A673 (cell line): ENCODE results near the gene CHRNA3. TPM values are rescaled to one million over a fixed set of nuclear protein-coding genes. Genes with fewer than 3 reads are reported as not detected.
A peak's percentile ranks its signal among the peaks of the same experiment; 100 is the strongest.
"Not testable (repeated sequence)": the region's sequence is repeated elsewhere in the genome, so short reads cannot be mapped to it uniquely, and the experiment has no call there.

Source experiments
- BruUV-seq: library from RNA; stranded (reverse); fragments of 400-500 nt; replicated peaks from 2 replicates; lab custom pipeline; 2021; lab: Mats Ljungman, UMichigan
- CTCF ChIA-PET: fragments of 300-600 bp; sonication (Branson Sonifier 250); formaldehyde crosslinking; loops from one replicate; lab custom pipeline; 2022; ENCODE audit warnings: antibody characterized with exemption; lab: Charles Lee
- POLR2A ChIA-PET: fragments of 300-600 bp; sonication (Branson Sonifier 250); formaldehyde crosslinking; loops from one replicate; lab custom pipeline; 2022; ENCODE audit warnings: antibody characterized with exemption; ENCODE audit not compliant: low non-redundant PET; lab: Charles Lee
- DNase-seq: peaks from one replicate; pipeline ENCODE4 v3.0.0-alpha.2; 2015; ENCODE audit warnings: low spot score
- H3K27ac ChIP-seq: fragments of 200-600 bp; sonication (generic); 2 replicates; pipeline ENCODE4 v1.5.1; 2016; ENCODE audit warnings: mixed run types, low read depth, mild to moderate bottlenecking, mixed read lengths, antibody characterized with exemption, low read length; ENCODE audit not compliant: poor library complexity, severe bottlenecking
- H3K27me3 ChIP-seq: fragments of 200-600 bp; sonication (generic); replicated peaks from 2 replicates; pipeline ENCODE4 v1.6.1; 2017; ENCODE audit warnings: mixed run types, low read depth, mild to moderate bottlenecking, mixed read lengths, antibody characterized with exemption, low read length; ENCODE audit not compliant: insufficient read depth, poor library complexity
- H3K36me3 ChIP-seq: fragments of 200-600 bp; sonication (generic); 2 replicates; pipeline ENCODE4 v1.6.1; 2016; ENCODE audit warnings: mixed run types, mild to moderate bottlenecking, mixed read lengths, antibody characterized with exemption, low read length; ENCODE audit not compliant: insufficient read depth, poor library complexity, severe bottlenecking
- H3K4me1 ChIP-seq: fragments of 200-600 bp; sonication (generic); 2 replicates; pipeline ENCODE4 v1.6.1; 2017; ENCODE audit warnings: mixed run types, mild to moderate bottlenecking, mixed read lengths, antibody characterized with exemption, low read length; ENCODE audit not compliant: insufficient read depth, poor library complexity, severe bottlenecking
- H3K4me3 ChIP-seq: fragments of 200-600 bp; sonication (generic); 2 replicates; pipeline ENCODE4 v1.5.1; 2016; ENCODE audit warnings: low read depth, mixed run types, mild to moderate bottlenecking, mixed read lengths, low read length; ENCODE audit not compliant: poor library complexity, severe bottlenecking
- H3K9me3 ChIP-seq: fragments of 200-600 bp; sonication (generic); 2 replicates; pipeline ENCODE4 v1.6.1; 2016; ENCODE audit warnings: mixed run types, low read depth, mild to moderate bottlenecking, mixed read lengths, antibody characterized with exemption, low read length; ENCODE audit not compliant: poor library complexity, severe bottlenecking
- CTCF ChIP-seq: fragments of 300-800, 200-600 bp; sonication (generic); conservative IDR thresholded peaks from 2 replicates; pipeline ENCODE4 v1.5.1; 2017; ENCODE audit warnings: low read depth, mild to moderate bottlenecking, antibody characterized with exemption, low read length, moderate library complexity, mixed read lengths
- EZH2 ChIP-seq: fragments of 200-600 bp; sonication (generic); IDR thresholded peaks from 2 replicates; pipeline ENCODE4 v1.6.1; 2017; ENCODE audit warnings: borderline replicate concordance, low read depth, mild to moderate bottlenecking, mixed read lengths, antibody characterized with exemption, low read length; ENCODE audit not compliant: poor library complexity, severe bottlenecking
- intact Hi-C: fragments of 100-400 bp; cut with micrococcal nuclease; formaldehyde crosslinking; loops from one replicate; pipeline ENCODE4 v1.10.0; 2022; ENCODE audit not compliant: unreplicated experiment
- total RNA-seq: library from RNA; stranded (reverse); gene quantifications from 2 replicates; pipeline ENCODE4 v1.2.3, GENCODE V29; 2021

CHRNA3 gene
- total RNA-seq, 1 experiment from 2014 or later: not detected

GRCh38 chr15:78564743-78565096, 56.1 kb downstream of the CHRNA3 start:
- Histone ChIP-seq H3K36me3 (no peaks in the 10 kb centered on the region), H3K9me3 (no peaks in the 10 kb centered on the region), H3K27ac (no peak overlapping the region), H3K4me1 (peaks cover 12% of the 10 kb centered on the region), H3K4me3 (peak overlapping the region; percentile 68), H3K27me3 (no peaks in the 10 kb centered on the region)
- CTCF ChIA-PET: interaction anchor here (0.6 kb wide), 3 partner anchors 279 to 767 kb away, joined by 5 to 8 read pairs (median 5); no protein-coding TSS in a partner anchor
- DNase-seq: no peak
- intact Hi-C loops: loop anchor here (10.0 kb wide), 1 partner anchor 260 kb away; no protein-coding TSS in a partner anchor
- no peak for TF ChIP-seq EZH2
- no peak for TF ChIP-seq CTCF
- no TSS peak for BruUV-seq
- POLR2A ChIA-PET: interaction anchor here (0.6 kb wide), 1 partner anchor 236 kb away, joined by 5 read pairs; no protein-coding TSS in a partner anchor

GRCh38 chr15:78563092-78563491, 57.7 kb downstream of the CHRNA3 start:
- Histone ChIP-seq H3K4me3 (no peak overlapping the region), H3K36me3 (no peaks in the 10 kb centered on the region), H3K27ac (no peak overlapping the region), H3K9me3 (no peaks in the 10 kb centered on the region), H3K27me3 (no peaks in the 10 kb centered on the region), H3K4me1 (peaks cover 12% of the 10 kb centered on the region)
- ChIA-PET POLR2A (interaction anchor here (0.7 kb wide), 1 partner anchor 35 kb away, joined by 8 read pairs; no protein-coding TSS in a partner anchor), CTCF (no interaction called here)
- DNase-seq: no peak
- BruUV-seq: no TSS peak
- intact Hi-C loops: loop anchor here (10.0 kb wide), 1 partner anchor 258 kb away; no protein-coding TSS in a partner anchor
- TF ChIP-seq EZH2 (no peak), CTCF (no peak)

DNA sequence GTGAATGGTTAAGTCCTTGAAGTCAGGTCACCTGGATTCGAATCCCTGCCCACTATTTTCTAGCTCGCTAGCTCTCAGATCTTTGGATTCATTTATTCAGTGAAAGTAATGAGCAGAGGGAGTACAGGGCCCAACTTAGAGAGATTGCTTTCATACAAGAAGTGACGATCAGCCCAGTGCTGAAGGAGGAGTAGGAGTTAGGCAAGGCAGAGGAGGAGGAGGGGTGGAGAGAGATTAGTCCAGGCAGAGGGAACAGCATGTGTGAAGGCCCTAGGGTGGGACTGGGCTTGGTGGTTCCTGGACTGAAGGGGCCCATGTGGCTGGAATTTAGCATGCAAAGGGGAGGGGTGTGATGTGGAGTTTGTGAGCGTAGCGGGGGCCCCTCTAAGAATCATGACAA, 59.3 kb downstream of the CHRNA3 start:
- CTCF ChIA-PET: no interaction called here
- BruUV-seq: no TSS peak
- TF ChIP-seq EZH2 (no peak), CTCF (no peak)
- POLR2A ChIA-PET: no interaction called here
- intact Hi-C loops: loop anchor here (10.0 kb wide), 1 partner anchor 257 kb away; no protein-coding TSS in a partner anchor
- H3K4me3 ChIP-seq: no peak overlapping the region
- H3K36me3 ChIP-seq: no peaks in the 10 kb centered on the region
- H3K9me3 ChIP-seq: no peaks in the 10 kb centered on the region
- peaks cover 5% of the 10 kb centered on the region for H3K4me1 ChIP-seq
- no peak overlapping the region for H3K27ac ChIP-seq
- no peaks in the 10 kb centered on the region for H3K27me3 ChIP-seq
- no peak for DNase-seq

GRCh38 chr15:78560201-78560600, 60.6 kb downstream of the CHRNA3 start:
- CTCF ChIA-PET, H3K27ac ChIP-seq, H3K36me3 ChIP-seq, BruUV-seq, H3K27me3 ChIP-seq, H3K4me3 ChIP-seq, DNase-seq, POLR2A ChIA-PET, H3K9me3 ChIP-seq, H3K4me1 ChIP-seq: not testable (repeated sequence)
- intact Hi-C loops: loop anchor here (10.0 kb wide), 1 partner anchor 255 kb away; no protein-coding TSS in a partner anchor
